Cardiac muscle cell (in vitro differentiated cells and primary cell): Measurements from ENCODE around the gene TMEM164. TPM values are rescaled to one million over a fixed set of nuclear protein-coding genes. Genes with fewer than 3 reads are reported as not detected.

Experiments
- DNase-seq, 2 donors: peaks; one replicate each; pipeline versions ENCODE4 v3.0.0 to v3.0.0-alpha.2; 2010 to 2017; ENCODE audit warnings: low read depth in 1 of 2, low spot score in 1 of 2
- H3K27ac ChIP-seq: fragments of 200-600 bp; sonication (generic); 2 replicates; pipeline ENCODE4 v1.5.1; 2016
- H3K27me3 ChIP-seq: fragments of 200-600 bp; sonication (generic); 2 replicates; pipeline ENCODE4 v1.6.0; 2016; ENCODE audit warnings: control low read depth
- H3K36me3 ChIP-seq: fragments of 200-600 bp; sonication (generic); 2 replicates; pipeline ENCODE4 v1.5.1; 2016; ENCODE audit warnings: control low read depth
- H3K4me1 ChIP-seq: fragments of 200-600 bp; sonication (generic); 2 replicates; pipeline ENCODE4 v1.8.1; 2017; ENCODE audit warnings: low read depth, mild to moderate bottlenecking, mixed run types
- H3K4me3 ChIP-seq: fragments of 200-600 bp; sonication (generic); 2 replicates; pipeline ENCODE4 v1.5.1; 2016; ENCODE audit warnings: mild to moderate bottlenecking
- H3K9me3 ChIP-seq: fragments of 200-600 bp; sonication (generic); 2 replicates; pipeline ENCODE4 v1.5.1; 2017; ENCODE audit warnings: low read depth, mild to moderate bottlenecking, control low read depth
- CTCF ChIP-seq: IDR thresholded peaks from 2 replicates; pipeline ENCODE4 v1.5.1; 2012; ENCODE audit warnings: low read depth, mild to moderate bottlenecking, low read length
- polyA plus RNA-seq: library from polyadenylated mRNA; unstranded; fragments of >200 nt; fragmentation: Nextera tagmentation; extraction: Ambion mirVana; gene quantifications from 2 replicates; pipeline ENCODE4 v1.2.1, GENCODE V29; 2016
- total RNA-seq: library from RNA; depleted of rRNA; stranded (reverse); fragments of >200 nt; gene quantifications from 2 replicates; pipeline ENCODE4 v1.2.3, GENCODE V29; 2016

The TMEM164 gene
- total and polyA plus RNA-seq, 2 experiments from 2014 or later, result 6.8 to 70.3 TPM

DNA sequence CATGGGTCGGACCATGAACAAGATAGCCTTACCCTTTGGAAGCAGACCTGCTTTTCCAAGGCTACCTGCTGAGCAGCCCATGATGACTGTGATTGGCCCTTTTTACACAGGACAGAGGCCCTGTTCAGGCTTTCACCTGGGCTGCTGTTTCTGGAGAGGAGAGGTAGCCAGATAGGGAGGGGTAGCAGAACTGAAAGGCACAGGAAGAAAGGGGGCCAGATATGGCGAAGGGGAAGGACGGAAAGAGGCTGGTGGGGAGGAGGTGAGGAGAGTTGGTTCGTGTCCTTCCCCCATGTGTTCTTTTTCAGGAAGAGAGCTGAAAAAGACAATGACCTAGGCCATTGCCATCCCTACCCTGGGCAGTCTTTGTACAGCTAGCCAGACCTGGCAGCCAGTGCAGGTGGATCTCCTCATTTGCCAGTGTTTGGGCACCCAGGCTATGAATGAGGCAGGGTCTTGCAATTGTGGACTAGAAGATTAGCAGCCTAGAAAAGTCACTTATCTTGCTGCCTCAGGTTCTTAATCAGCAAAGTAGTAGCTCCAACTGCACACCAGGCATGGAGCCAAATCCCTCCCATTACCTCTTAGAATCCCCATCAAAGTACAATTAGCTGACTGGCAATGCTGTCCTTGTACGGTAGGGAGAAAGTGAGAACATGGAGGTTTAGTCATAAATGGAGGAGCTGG, 175.4 kb downstream of the TMEM164 start:
- Histone ChIP-seq H3K27me3 (no peaks in the 10 kb centered on the region), H3K9me3 (no peaks in the 10 kb centered on the region), H3K27ac (no peak overlapping the region), H3K4me3 (no peak overlapping the region), H3K4me1 (no peaks in the 10 kb centered on the region), H3K36me3 (no peaks in the 10 kb centered on the region)
- no peak for TF ChIP-seq CTCF
- DNase-seq, result no peak

DNA sequence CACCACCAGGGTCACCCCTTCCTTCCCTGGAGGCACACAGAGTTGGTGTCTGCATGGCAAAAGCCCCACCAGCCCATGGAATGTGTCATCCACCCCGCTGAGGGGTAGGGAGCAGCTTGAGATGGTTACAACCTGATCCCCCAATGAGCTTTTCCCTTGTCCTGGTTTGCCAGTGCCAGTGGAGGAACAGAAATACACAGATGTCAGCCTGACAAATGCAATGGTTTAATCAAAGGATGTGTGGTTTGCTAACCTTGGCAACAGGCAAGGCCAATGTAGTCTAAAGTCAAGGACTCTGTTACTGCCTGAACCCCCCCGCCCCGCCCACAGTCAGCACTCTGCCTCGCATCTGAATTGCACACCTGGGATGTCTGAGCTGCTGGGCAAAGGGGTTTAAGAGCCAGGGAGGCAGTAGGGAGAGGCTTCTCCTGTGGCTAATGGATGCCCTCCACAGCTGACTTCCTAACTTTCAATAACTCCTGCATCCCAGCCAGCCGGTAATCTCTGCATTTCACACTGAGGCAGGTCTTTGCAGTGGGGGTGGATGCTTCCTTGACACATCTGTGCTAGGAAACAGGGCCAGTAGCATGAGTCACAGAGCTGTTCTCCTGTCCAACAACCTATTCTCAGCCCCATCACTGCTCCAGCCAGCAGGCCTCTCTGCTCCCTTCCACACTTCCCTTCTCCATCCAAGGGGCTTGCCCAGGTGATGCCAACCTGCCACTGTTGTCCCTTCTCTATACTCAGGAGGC, 177.4 kb downstream of the TMEM164 start:
- Histone ChIP-seq H3K27me3 (no peaks in the 10 kb centered on the region), H3K4me3 (no peak overlapping the region), H3K4me1 (no peaks in the 10 kb centered on the region), H3K27ac (no peak overlapping the region), H3K36me3 (no peaks in the 10 kb centered on the region), H3K9me3 (no peaks in the 10 kb centered on the region)
- DNase-seq, result peak in 1 of 2 donors; percentile 72
- no peak for TF ChIP-seq CTCF

GRCh38 chrX:110180928-110181310, 178.0 kb downstream of the TMEM164 start:
- no peaks in the 10 kb centered on the region for H3K4me1 ChIP-seq
- DNase-seq, result peak in 1 of 2 donors; percentile 11
- no peaks in the 10 kb centered on the region for H3K27me3 ChIP-seq
- no peak overlapping the region for H3K27ac ChIP-seq
- no peak overlapping the region for H3K4me3 ChIP-seq
- no peak for TF ChIP-seq CTCF
- no peaks in the 10 kb centered on the region for H3K36me3 ChIP-seq
- no peaks in the 10 kb centered on the region for H3K9me3 ChIP-seq

DNA sequence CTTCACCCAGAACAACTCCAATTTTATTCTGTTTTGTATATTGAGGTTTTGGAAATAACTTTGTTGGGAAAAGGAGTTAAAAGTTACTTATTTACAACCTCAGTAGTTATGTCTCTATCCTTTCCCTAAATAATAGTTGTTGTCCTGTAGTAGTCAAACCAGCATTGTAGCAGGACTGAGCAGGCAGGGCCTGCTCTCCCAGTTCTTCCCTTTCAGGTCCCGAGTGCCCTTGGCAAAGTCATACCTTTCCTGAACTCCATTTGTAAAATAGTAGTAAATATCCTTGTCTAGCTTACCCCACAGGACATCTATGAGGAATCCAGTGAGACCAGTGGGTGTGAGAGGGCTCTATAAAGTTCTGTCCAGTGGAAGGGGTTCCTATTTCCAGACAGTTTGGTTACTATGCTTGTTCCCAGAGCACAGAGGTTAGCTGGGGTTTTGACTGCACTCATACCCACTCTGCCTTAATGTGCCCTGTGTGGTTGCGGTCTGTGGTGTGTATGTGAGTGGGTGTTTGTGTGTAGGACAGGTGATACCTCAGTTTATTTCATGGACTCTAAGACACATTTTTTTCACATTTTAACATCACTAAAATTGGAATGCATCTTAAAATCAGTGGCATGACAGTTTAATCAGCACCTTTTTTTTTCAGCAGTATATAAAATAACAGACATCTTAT, 178.7 kb downstream of the TMEM164 start:
- H3K27ac ChIP-seq, result no peak overlapping the region
- H3K4me3 ChIP-seq, result no peak overlapping the region
- H3K9me3 ChIP-seq, result no peaks in the 10 kb centered on the region
- H3K36me3 ChIP-seq, result no peaks in the 10 kb centered on the region
- no peaks in the 10 kb centered on the region for H3K4me1 ChIP-seq
- no peaks in the 10 kb centered on the region for H3K27me3 ChIP-seq
- no peak for TF ChIP-seq CTCF
- DNase-seq, result no peak

DNA sequence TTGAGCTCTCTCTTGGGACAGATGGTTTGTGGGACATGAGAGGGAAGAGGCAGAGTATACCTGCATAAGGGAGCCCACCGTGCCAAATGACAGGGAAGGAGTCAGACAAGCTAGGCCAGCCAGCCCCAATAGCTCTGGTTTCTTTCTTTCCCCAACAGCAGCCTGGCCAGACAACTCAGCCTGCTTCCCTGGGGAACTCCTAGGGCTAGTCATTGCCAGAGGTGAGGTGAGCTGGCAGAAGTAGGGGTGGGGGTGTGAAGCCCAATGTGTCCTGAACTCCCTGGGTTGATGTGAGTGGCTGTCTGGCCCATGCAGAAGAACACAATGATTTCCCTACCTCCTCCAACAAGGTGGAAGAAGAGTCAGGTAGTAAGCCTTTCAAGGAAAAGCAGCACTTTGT, 179.4 kb downstream of the TMEM164 start:
- Histone ChIP-seq H3K9me3 (no peaks in the 10 kb centered on the region), H3K36me3 (no peaks in the 10 kb centered on the region), H3K4me3 (no peak overlapping the region), H3K27ac (no peak overlapping the region), H3K4me1 (no peaks in the 10 kb centered on the region), H3K27me3 (no peaks in the 10 kb centered on the region)
- TF ChIP-seq CTCF, result no peak
- DNase-seq, result no peak
